ENCODE data around the gene SEMA3B.

- TF ChIP-seq USF2 (CRISPR knock-in tag; IDR thresholded peaks at IDR 0.05) (no peak), ZNF239 (CRISPR knock-in tag; IDR thresholded peaks at IDR 0.05) (no peak), CHD1 (IDR thresholded peaks at IDR 0.05; ENCODE audit: low read length) (no peak), ZNF561 (CRISPR knock-in tag; conservative IDR thresholded peaks at IDR 0.05) (no peak), GMEB1 (CRISPR knock-in tag; IDR thresholded peaks at IDR 0.05) (no peak), CTCF (IDR thresholded peaks at IDR 0.05 in 2 of 3, conservative IDR thresholded peaks at IDR 0.05 in 1 of 3; ENCODE audit: insufficient read depth in 2 of 3, low read depth in 1 of 3, low read length in 3 of 3) (no peak), RFX1 (IDR thresholded peaks at IDR 0.05) (no peak), ZBTB26 (CRISPR knock-in tag; IDR thresholded peaks at IDR 0.05) (no peak), PCBP1 (IDR thresholded peaks at IDR 0.05; ENCODE audit: low read depth, low read length, poor library complexity, severe bottlenecking) (no peak), RBM14 (IDR thresholded peaks at IDR 0.05; ENCODE audit: borderline replicate concordance, insufficient read depth, low read depth, low read length) (no peak), SLC30A9 (CRISPR knock-in tag; IDR thresholded peaks at IDR 0.05) (no peak), ZNF431 (CRISPR knock-in tag; IDR thresholded peaks at IDR 0.05) (no peak), STAT6 (CRISPR knock-in tag; IDR thresholded peaks at IDR 0.05) (no peak)
Measured at GRCh38 chr3:50269977-50270413, 1.0 kb downstream of the SEMA3B start.
